Kidney (tissue), 14 donors: ENCODE results near the gene NAMPT. TPM values are rescaled to one million over a fixed set of nuclear protein-coding genes. Genes with fewer than 3 reads are reported as not detected.

Experiments used
- DNase-seq, 5 donors: peaks; one replicate each; pipeline ENCODE4 v3.0.0-alpha.2; 2013 to 2020
- FAIRE-seq: peaks from 2 replicates; lab custom pipeline; 2012; peaks lifted over from hg19 to GRCh38; lab: Jason Lieb, UNC
- H3K27ac ChIP-seq, 2 donors: one replicate each; pipeline ENCODE4 v1.7.0; 2013; ENCODE audit warnings: low read depth in 2 of 2, low read length in 2 of 2, inconsistent platforms in 1 of 2
- H3K27me3 ChIP-seq: one replicate; pipeline ENCODE4 v1.7.1; 2013; ENCODE audit warnings: low read length, inconsistent platforms; ENCODE audit not compliant: control insufficient read depth, insufficient read depth
- H3K36me3 ChIP-seq, 3 donors: one replicate each; pipeline versions ENCODE4 v1.7.0 to v1.7.1; 2013; ENCODE audit warnings: low read length in 3 of 3, control low read depth in 1 of 3, inconsistent platforms in 1 of 3; ENCODE audit not compliant: insufficient read depth in 3 of 3, control insufficient read depth in 2 of 3
- H3K4me1 ChIP-seq, 3 donors: one replicate each; pipeline versions ENCODE4 v1.7.0 to v1.7.1; 2013; ENCODE audit warnings: low read length in 3 of 3, inconsistent platforms in 1 of 3, low read depth in 1 of 3; ENCODE audit not compliant: control insufficient read depth in 2 of 3, insufficient read depth in 2 of 3
- H3K4me3 ChIP-seq, 3 donors: one replicate each; pipeline versions ENCODE4 v1.7.0 to v1.8.1; 2013; ENCODE audit warnings: low read length in 3 of 3, control low read depth in 1 of 3, inconsistent platforms in 1 of 3
- H3K9ac ChIP-seq, 3 donors: one replicate each; pipeline versions ENCODE4 v1.7.0 to v1.7.1; 2013; ENCODE audit warnings: low read length in 3 of 3, control low read depth in 1 of 3, inconsistent platforms in 1 of 3
- H3K9me3 ChIP-seq, 3 donors: one replicate each; pipeline versions ENCODE4 v1.7.0 to v1.7.1; 2013; ENCODE audit warnings: low read length in 3 of 3, control low read depth in 1 of 3, inconsistent platforms in 1 of 3; ENCODE audit not compliant: control insufficient read depth in 2 of 3, insufficient read depth in 1 of 3
- intact Hi-C: fragments of 100-400 bp; cut with DNase I; formaldehyde crosslinking; loops from one replicate; pipeline ENCODE4 v1.11.1; 2022
- polyA plus RNA-seq: library from polyadenylated mRNA; stranded (reverse); fragments of 350-450 nt; fragmentation: Illumina TruSeq; extraction: RNeasy Lipid Tissue Mini Kit (QIAGEN cat#74804); gene quantifications from one replicate; pipeline ENCODE4 v1.2.3, GENCODE V29; 2014; ENCODE audit warnings: low read depth, low replicate concordance; ENCODE audit not compliant: insufficient read depth
- total RNA-seq: library from RNA; stranded (reverse); fragmentation: NEBNext Ultra II Directional; extraction: Animal tissue kit (Norgen Biotek cat#: 25700); gene quantifications from one replicate; pipeline ENCODE4 v1.2.1, GENCODE V29; 2021
- TF ChIP-seq, protein P1 (sequence below): IDR thresholded peaks from 3 replicates; pipeline ENCODE4 v1.5.1; 2012; ENCODE audit warnings: mild to moderate bottlenecking, moderate library complexity, borderline replicate concordance; ENCODE audit not compliant: insufficient read depth; ENCODE audit errors: extremely low read depth
- donor health status: control.
- donor health status: control.
- donor health status: control.
- donor health status: control.
- donor health status: control.
- donor health status: DM: yes; HTN: yes; CAD: no.
- donor health status: Normal renal cell carcinoma (clear cell type).

Gene NAMPT
- total and polyA plus RNA-seq, 2 donors from 2014 or later, result 16.5 to 217 TPM

GRCh38 chr7:106270122-106270977, 14.4 kb downstream of the NAMPT start:
- FAIRE-seq (no peak), DNase-seq (no peak)
- TF ChIP-seq, protein P1, sequence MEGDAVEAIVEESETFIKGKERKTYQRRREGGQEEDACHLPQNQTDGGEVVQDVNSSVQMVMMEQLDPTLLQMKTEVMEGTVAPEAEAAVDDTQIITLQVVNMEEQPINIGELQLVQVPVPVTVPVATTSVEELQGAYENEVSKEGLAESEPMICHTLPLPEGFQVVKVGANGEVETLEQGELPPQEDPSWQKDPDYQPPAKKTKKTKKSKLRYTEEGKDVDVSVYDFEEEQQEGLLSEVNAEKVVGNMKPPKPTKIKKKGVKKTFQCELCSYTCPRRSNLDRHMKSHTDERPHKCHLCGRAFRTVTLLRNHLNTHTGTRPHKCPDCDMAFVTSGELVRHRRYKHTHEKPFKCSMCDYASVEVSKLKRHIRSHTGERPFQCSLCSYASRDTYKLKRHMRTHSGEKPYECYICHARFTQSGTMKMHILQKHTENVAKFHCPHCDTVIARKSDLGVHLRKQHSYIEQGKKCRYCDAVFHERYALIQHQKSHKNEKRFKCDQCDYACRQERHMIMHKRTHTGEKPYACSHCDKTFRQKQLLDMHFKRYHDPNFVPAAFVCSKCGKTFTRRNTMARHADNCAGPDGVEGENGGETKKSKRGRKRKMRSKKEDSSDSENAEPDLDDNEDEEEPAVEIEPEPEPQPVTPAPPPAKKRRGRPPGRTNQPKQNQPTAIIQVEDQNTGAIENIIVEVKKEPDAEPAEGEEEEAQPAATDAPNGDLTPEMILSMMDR, result no peak
- no peak overlapping the region for H3K27ac ChIP-seq
- peaks cover 0 to 22% (median 16%) of the 10 kb centered on the region in 3 donors for H3K36me3 ChIP-seq
- intact Hi-C loops, result no loop called here
- H3K9me3 ChIP-seq, result no peaks in the 10 kb centered on the region
- H3K9ac ChIP-seq, result no peak overlapping the region
- H3K4me1 ChIP-seq, result no peaks in the 10 kb centered on the region
- no peaks in the 10 kb centered on the region for H3K27me3 ChIP-seq
- no peak overlapping the region for H3K4me3 ChIP-seq

- TF ChIP-seq, protein P1, result no peak
- FAIRE-seq (no peak), DNase-seq (no peak)
- peaks cover 0 to 22% (median 18%) of the 10 kb centered on the region in 3 donors for H3K36me3 ChIP-seq
- no peak overlapping the region for H3K9ac ChIP-seq
- H3K4me1 ChIP-seq, result no peaks in the 10 kb centered on the region
- H3K27me3 ChIP-seq, result no peaks in the 10 kb centered on the region
- intact Hi-C loops, result no loop called here
- H3K4me3 ChIP-seq, result no peak overlapping the region
- H3K27ac ChIP-seq, result no peak overlapping the region
- no peaks in the 10 kb centered on the region for H3K9me3 ChIP-seq
These were observed 15.4 kb downstream of the NAMPT start for GRCh38 chr7:106269254-106269961.

DNA sequence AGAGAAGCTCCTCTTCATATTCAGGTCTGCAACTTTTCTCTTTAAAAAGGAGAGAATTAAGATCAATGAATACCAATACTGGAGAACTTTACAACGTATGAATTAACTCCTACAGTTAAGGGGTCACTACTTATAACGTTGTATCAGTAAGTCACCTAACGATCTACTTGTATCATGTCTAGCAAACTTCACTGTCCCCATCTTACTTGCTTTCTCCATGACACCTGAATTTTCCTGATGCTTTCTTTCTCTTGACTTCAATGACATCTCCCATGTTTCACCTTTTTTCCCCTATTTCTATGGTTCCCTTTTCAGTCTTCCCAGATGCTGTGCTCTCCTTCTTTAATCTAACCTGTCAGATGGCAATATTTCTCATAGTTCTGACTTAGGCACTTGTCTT, 19.6 kb downstream of the NAMPT start:
- FAIRE-seq, result no peak
- Histone ChIP-seq H3K4me3 (no peak overlapping the region), H3K27me3 (no peaks in the 10 kb centered on the region), H3K36me3 (peaks cover 0 to 19% (median 18%) of the 10 kb centered on the region in 3 donors), H3K4me1 (no peaks in the 10 kb centered on the region), H3K27ac (no peak overlapping the region), H3K9me3 (no peaks in the 10 kb centered on the region), H3K9ac (no peak overlapping the region)
- TF ChIP-seq, protein P1, result no peak
- intact Hi-C loops, result no loop called here
- DNase-seq, result no peak
